Keratinocyte (primary cell): ENCODE data around the gene ELP4. TPM values are rescaled to one million over a fixed set of nuclear protein-coding genes. Genes with fewer than 3 reads are reported as not detected.

Experiments
- DNase-seq: peaks from one replicate; pipeline ENCODE4 v3.0.0-alpha.2; 2011; ENCODE audit warnings: low read depth, missing footprints, low spot score
- FAIRE-seq: peaks from 2 replicates; lab custom pipeline; 2011; peaks lifted over from hg19 to GRCh38; lab: Jason Lieb, UNC
- H2AFZ ChIP-seq: 2 replicates; pipeline ENCODE4 v1.6.0; 2012; ENCODE audit warnings: low read length, control low read depth, inconsistent platforms; ENCODE audit not compliant: control insufficient read depth
- H3K27ac ChIP-seq: 2 replicates; pipeline ENCODE4 v1.5.1; 2011; ENCODE audit warnings: low read length; ENCODE audit not compliant: control insufficient read depth, insufficient read depth
- H3K27me3 ChIP-seq: 3 replicates; pipeline ENCODE4 v1.6.0; 2011; ENCODE audit warnings: low read length; ENCODE audit not compliant: control insufficient read depth, insufficient read depth; ENCODE audit errors: extremely low read depth
- H3K36me3 ChIP-seq, 2 experiments: 2 replicates in 1 of 2; 3 replicates in 1 of 2; pipeline ENCODE4 v1.5.1; 2011; ENCODE audit warnings: low read length in 2 of 2, mild to moderate bottlenecking in 1 of 2; ENCODE audit not compliant: control insufficient read depth in 2 of 2, insufficient read depth in 2 of 2; ENCODE audit errors: extremely low read depth in 1 of 2
- H3K4me1 ChIP-seq: 3 replicates; pipeline ENCODE4 v1.5.1; 2011; ENCODE audit warnings: low read length; ENCODE audit not compliant: control insufficient read depth, insufficient read depth; ENCODE audit errors: extremely low read depth
- H3K4me2 ChIP-seq: 3 replicates; pipeline ENCODE4 v1.6.0; 2011; ENCODE audit warnings: low read depth, low read length; ENCODE audit not compliant: control insufficient read depth, insufficient read depth; ENCODE audit errors: extremely low read depth
- H3K4me3 ChIP-seq, 3 experiments: fragments of 200-600 bp in 1 of 3; sonication (generic) in 1 of 3; 2 replicates in 2 of 3; 3 replicates in 1 of 3; pipeline ENCODE4 v1.5.1; 2011 to 2016; ENCODE audit warnings: low read length in 3 of 3, mild to moderate bottlenecking in 3 of 3, control low read depth in 2 of 3, inconsistent platforms in 1 of 3, low read depth in 1 of 3, mixed read lengths in 1 of 3, mixed run types in 1 of 3, moderate library complexity in 1 of 3; ENCODE audit not compliant: control insufficient read depth in 2 of 3, insufficient read depth in 2 of 3; ENCODE audit errors: extremely low read depth in 1 of 3
- H3K79me2 ChIP-seq: 2 replicates; pipeline ENCODE4 v1.6.0; 2012; ENCODE audit warnings: low read length; ENCODE audit not compliant: control insufficient read depth, insufficient read depth
- H3K9ac ChIP-seq: 3 replicates; pipeline ENCODE4 v1.6.0; 2011; ENCODE audit warnings: low read length; ENCODE audit not compliant: control insufficient read depth, insufficient read depth; ENCODE audit errors: extremely low read depth
- H3K9me1 ChIP-seq: 3 replicates; pipeline ENCODE4 v1.6.0; 2011; ENCODE audit warnings: low read length; ENCODE audit not compliant: control insufficient read depth, insufficient read depth; ENCODE audit errors: extremely low read depth
- H3K9me3 ChIP-seq: 2 replicates; pipeline ENCODE4 v1.5.1; 2012; ENCODE audit warnings: low read depth, low read length; ENCODE audit not compliant: control insufficient read depth
- H4K20me1 ChIP-seq: 3 replicates; pipeline ENCODE4 v1.6.0; 2011; ENCODE audit warnings: low read length; ENCODE audit not compliant: control insufficient read depth, insufficient read depth; ENCODE audit errors: extremely low read depth
- CTCF ChIP-seq, 3 experiments: IDR thresholded peaks in 1 of 3; conservative IDR thresholded peaks in 1 of 3; optimal IDR thresholded peaks in 1 of 3; 2 replicates in 2 of 3; 3 replicates in 1 of 3; pipeline versions ENCODE3 to v1.5.1; 2011; ENCODE audit warnings: low read length in 3 of 3, mild to moderate bottlenecking in 3 of 3, moderate library complexity in 2 of 3, control low read depth in 1 of 3, inconsistent platforms in 1 of 3; ENCODE audit not compliant: insufficient read depth in 2 of 3; ENCODE audit errors: extremely low read depth in 1 of 3
- EZH2 ChIP-seq: IDR thresholded peaks from one replicate; pipeline ENCODE4 v1.6.1; 2012; ENCODE audit warnings: inconsistent platforms, mild to moderate bottlenecking, low read length, moderate library complexity
- dilution Hi-C: fragments of 300-500 bp; cut with MboI; formaldehyde crosslinking; loops from one replicate; pipeline ENCODE4 v1.7.0; 2020; ENCODE audit warnings: low sequenced_read_pairs; ENCODE audit not compliant: extremely low pct_ligation_motif_present
- polyA plus RNA-seq, 5 experiments: library from polyadenylated mRNA; depleted of rRNA in 3 of 5; stranded (reverse) in 3 of 5; stranded (forward) in 1 of 5; unstranded in 1 of 5; fragments of >200 nt; gene quantifications; 1 replicate in 1 of 5; 2 replicates in 3 of 5; 3 replicates in 1 of 5; pipeline versions ENCODE4 v1.2.1 to v1.2.3, GENCODE V29; 2011 to 2012; ENCODE audit warnings: missing spikeins in 2 of 5, low read depth in 1 of 5, low replicate concordance in 1 of 5

Gene ELP4
- polyA plus RNA-seq, 1 donor (not counting 4 experiments of a cell fraction or from before 2014, with no cell fraction given): 29.6 TPM

- Histone ChIP-seq H3K9me1 (no peaks in the 10 kb centered on the region), H3K4me1 (no peaks in the 10 kb centered on the region), H3K27me3 (peaks cover 96% of the 10 kb centered on the region), H3K4me2 (no peak overlapping the region), H3K4me3 (no peak overlapping the region), H2AFZ (no peak overlapping the region), H3K36me3 (no peaks in the 10 kb centered on the region), H3K9me3 (no peaks in the 10 kb centered on the region), H3K79me2 (no peaks in the 10 kb centered on the region), H4K20me1 (peaks cover 4% of the 10 kb centered on the region), H3K9ac (no peak overlapping the region), H3K27ac (no peak overlapping the region)
- dilution Hi-C loops: no loop called here
- TF ChIP-seq EZH2 (no peak), CTCF (optimal IDR thresholded peaks at IDR 0.05 in 1 of 3, IDR thresholded peaks at IDR 0.05 in 1 of 3, conservative IDR thresholded peaks at IDR 0.05 in 1 of 3; ENCODE audit: extremely low read depth in 1 of 3, insufficient read depth in 2 of 3, low read length in 3 of 3) (no peak)
- DNase-seq: no peak
- FAIRE-seq: no peak
Measured at GRCh38 chr11:31823644-31824331, 314.2 kb downstream of the ELP4 start.

GRCh38 chr11:31824332-31824878, 314.8 kb downstream of the ELP4 start:
- Histone ChIP-seq H3K36me3 (no peaks in the 10 kb centered on the region), H3K27ac (no peak overlapping the region), H4K20me1 (peaks cover 4% of the 10 kb centered on the region), H3K27me3 (peaks cover 92% of the 10 kb centered on the region), H3K4me2 (no peak overlapping the region), H2AFZ (no peak overlapping the region), H3K9ac (no peak overlapping the region), H3K9me3 (no peaks in the 10 kb centered on the region), H3K79me2 (no peaks in the 10 kb centered on the region), H3K4me3 (no peak overlapping the region), H3K9me1 (no peaks in the 10 kb centered on the region), H3K4me1 (no peaks in the 10 kb centered on the region)
- DNase-seq (no peak), FAIRE-seq (no peak)
- TF ChIP-seq EZH2 (no peak), CTCF (optimal IDR thresholded peaks at IDR 0.05 in 1 of 3, IDR thresholded peaks at IDR 0.05 in 1 of 3, conservative IDR thresholded peaks at IDR 0.05 in 1 of 3; ENCODE audit: extremely low read depth in 1 of 3, insufficient read depth in 2 of 3, low read length in 3 of 3) (no peak)
- dilution Hi-C loops: no loop called here
